Gastrocnemius medialis (tissue), 4 donors: ENCODE measurements around the gene PLXNB1. TPM values are rescaled to one million over a fixed set of nuclear protein-coding genes. Genes with fewer than 3 reads are reported as not detected.

Experiments
- ATAC-seq, 2 donors: fragments of 150-250 bp; one replicate each; pipeline ENCODE4 v1.9.1; 2016
- DNase-seq, 2 donors: peaks; one replicate each; pipeline ENCODE4 v3.0.0-alpha.2; 2019
- H3K27ac ChIP-seq, 4 donors: fragments of 200-600 bp; sonication (generic); 1 replicate in 1 of 4; 2 replicates in 3 of 4; pipeline ENCODE4 v1.5.1; 2016 to 2018; ENCODE audit warnings: mild to moderate bottlenecking in 2 of 4, moderate library complexity in 1 of 4
- H3K27me3 ChIP-seq, 3 donors: fragments of 200-600 bp; sonication (generic) in 2 of 3; 1 replicate in 1 of 3; 2 replicates in 2 of 3; pipeline versions ENCODE4 v1.5.1 to v1.6.0; 2016 to 2019; ENCODE audit warnings: mild to moderate bottlenecking in 1 of 3, moderate library complexity in 1 of 3
- H3K36me3 ChIP-seq, 2 donors: fragments of 200-600 bp; sonication (generic) in 1 of 2; one replicate each; pipeline ENCODE4 v1.5.1; 2017 to 2018
- H3K4me1 ChIP-seq, 2 donors: fragments of 200-600 bp; sonication (generic) in 1 of 2; one replicate each; pipeline ENCODE4 v1.5.1; 2016 to 2017; ENCODE audit warnings: mild to moderate bottlenecking in 2 of 2
- H3K4me3 ChIP-seq, 4 donors: fragments of 200-600 bp; sonication (generic) in 3 of 4; 1 replicate in 1 of 4; 2 replicates in 3 of 4; pipeline ENCODE4 v1.5.1; 2016 to 2019; ENCODE audit warnings: mild to moderate bottlenecking in 2 of 4
- H3K9me3 ChIP-seq, 3 donors: fragments of 200-600 bp; sonication (generic) in 2 of 3; 1 replicate in 1 of 3; 2 replicates in 2 of 3; pipeline ENCODE4 v1.5.1; 2016 to 2019
- CTCF ChIP-seq, 5 experiments: fragments of 450-650 bp in 3 of 5; fragments of 200-600 bp in 2 of 5; sonication (generic) in 2 of 5; IDR thresholded peaks in 4 of 5; conservative IDR thresholded peaks in 1 of 5; 1 replicate in 4 of 5; 2 replicates in 1 of 5; pipeline ENCODE4 v1.5.1; 2016 to 2019; ENCODE audit warnings: antibody characterized with exemption in 5 of 5, mild to moderate bottlenecking in 3 of 5, moderate library complexity in 3 of 5
- POLR2A ChIP-seq, 2 donors: fragments of 450-650 bp; IDR thresholded peaks; one replicate each; pipeline ENCODE4 v1.6.1; 2017; ENCODE audit warnings: antibody characterized with exemption in 2 of 2, mild to moderate bottlenecking in 2 of 2, moderate library complexity in 2 of 2
- in situ Hi-C, 4 donors: fragments of 200-750 bp; cut with MboI; loops; one replicate each; pipeline versions ENCODE4 v1.15.0 to v1.8.0; 2017; ENCODE audit warnings: low sequenced_read_pairs in 4 of 4
- intact Hi-C: fragments of 100-400 bp; cut with DNase I; formaldehyde crosslinking; loops from one replicate; pipeline ENCODE4 v1.15.1; 2023; ENCODE audit warnings: low total_unique reads
- total RNA-seq, 4 donors: library from RNA; depleted of rRNA; stranded (reverse); fragments of >200 nt; gene quantifications; one replicate each; pipeline versions ENCODE4 v1.1.0 to v1.2.3, GENCODE V29; 2016

Gene PLXNB1
- total RNA-seq, 4 donors from 2014 or later: 2.8 to 7.2 (median 3.5) TPM

GRCh38 chr3:48400824-48401433, 29.0 kb downstream of the PLXNB1 start:
- Histone ChIP-seq H3K9me3 (no peaks in the 10 kb centered on the region), H3K27ac (no peak overlapping the region), H3K4me3 (no peak overlapping the region), H3K27me3 (no peaks in the 10 kb centered on the region), H3K4me1 (peaks cover 0 to 5% of the 10 kb centered on the region in 2 donors), H3K36me3 (no peaks in the 10 kb centered on the region)
- TF ChIP-seq CTCF (IDR thresholded peaks at IDR 0.05 in 4 of 5, conservative IDR thresholded peaks at IDR 0.05 in 1 of 5): peak; percentile 79 to 90 (median 84)
- no peak for TF ChIP-seq POLR2A (IDR thresholded peaks at IDR 0.05)
- ATAC-seq: peak; percentile 48 to 69
- peak in 1 of 2 donors; percentile 47 for DNase-seq
- intact Hi-C loops (loop anchor here (1.0 to 5.0 kb wide), 2 partner anchors 35 to 146 kb away; no protein-coding TSS in a partner anchor), in situ Hi-C loops (loop anchor here in 2 of 4 donors (5.0 kb wide), 1 partner anchor 36 kb away; no protein-coding TSS in a partner anchor)

GRCh38 chr3:48399387-48400172, 30.3 kb downstream of the PLXNB1 start:
- Histone ChIP-seq H3K4me3 (no peak overlapping the region), H3K27ac (no peak overlapping the region), H3K27me3 (no peaks in the 10 kb centered on the region), H3K9me3 (no peaks in the 10 kb centered on the region), H3K4me1 (peaks cover 0 to 5% of the 10 kb centered on the region in 2 donors), H3K36me3 (no peaks in the 10 kb centered on the region)
- ATAC-seq: no peak
- TF ChIP-seq CTCF (IDR thresholded peaks at IDR 0.05 in 4 of 5, conservative IDR thresholded peaks at IDR 0.05 in 1 of 5) (no peak), POLR2A (IDR thresholded peaks at IDR 0.05) (no peak)
- in situ Hi-C loops (loop anchor here in 3 of 4 donors (5.0 kb wide), 1 partner anchor 38 kb away; no protein-coding TSS in a partner anchor), intact Hi-C loops (loop anchor here (5.0 kb wide), 1 partner anchor 148 kb away; no protein-coding TSS in a partner anchor)
- no peak for DNase-seq

GRCh38 chr3:48398701-48399386, 31.0 kb downstream of the PLXNB1 start:
- no peak overlapping the region for H3K4me3 ChIP-seq
- no peak for DNase-seq
- in situ Hi-C loops (loop anchor here in 1 of 4 donors (5.0 kb wide), 1 partner anchor 38 kb away; no protein-coding TSS in a partner anchor), intact Hi-C loops (no loop called here)
- no peak overlapping the region for H3K27ac ChIP-seq
- no peaks in the 10 kb centered on the region for H3K27me3 ChIP-seq
- no peaks in the 10 kb centered on the region for H3K9me3 ChIP-seq
- H3K36me3 ChIP-seq: no peaks in the 10 kb centered on the region
- peaks cover 0 to 5% of the 10 kb centered on the region in 2 donors for H3K4me1 ChIP-seq
- ATAC-seq: no peak
- TF ChIP-seq CTCF (IDR thresholded peaks at IDR 0.05 in 4 of 5, conservative IDR thresholded peaks at IDR 0.05 in 1 of 5): no peak
- no peak for TF ChIP-seq POLR2A (IDR thresholded peaks at IDR 0.05)

GRCh38 chr3:48397767-48398681, 31.9 kb downstream of the PLXNB1 start:
- DNase-seq (no peak), ATAC-seq (no peak)
- no peak for TF ChIP-seq POLR2A (IDR thresholded peaks at IDR 0.05)
- no peak for TF ChIP-seq CTCF (IDR thresholded peaks at IDR 0.05 in 4 of 5, conservative IDR thresholded peaks at IDR 0.05 in 1 of 5)
- Histone ChIP-seq H3K9me3 (no peaks in the 10 kb centered on the region), H3K27me3 (no peaks in the 10 kb centered on the region), H3K4me1 (peaks cover 0 to 5% of the 10 kb centered on the region in 2 donors), H3K36me3 (no peaks in the 10 kb centered on the region), H3K27ac (no peak overlapping the region), H3K4me3 (no peak overlapping the region)
- in situ Hi-C loops: loop anchor here in 1 of 4 donors (5.0 kb wide), 1 partner anchor 39 kb away; no protein-coding TSS in a partner anchor
- intact Hi-C loops: no loop called here
